Measurements from ENCODE around the gene CCDC90B.
"Not testable (repeated sequence)": the region's sequence is repeated elsewhere in the genome, so short reads cannot be mapped to it uniquely, and the experiment has no call there.

Gene CCDC90B
- total RNA-seq, result 37.1 reads per million, percentile 61 among the genes with 10 or more reads in this experiment

GRCh38 chr11:83285771-83286528, at the start of gene CCDC90B:
Gene CCDC90B, minus strand, starts transcription at chr11:83286367. Its CDS starts 395 bp downstream, at chr11:83285972.
- DNase-seq, result peak; percentile 92

GRCh38 chr11:83335446-83336070, 49.4 kb upstream of the CCDC90B start:
- no peak for DNase-seq

- DNase-seq, result no peak
Measured at GRCh38 chr11:83330303-83330702, 44.1 kb upstream of the CCDC90B start.

- DNase-seq, result no peak
Measured at GRCh38 chr11:83326326-83326725, 40.2 kb upstream of the CCDC90B start.

GRCh38 chr11:83319346-83319745, 33.2 kb upstream of the CCDC90B start:
- DNase-seq, result no peak

- no peak for DNase-seq
Measured at GRCh38 chr11:83318931-83319330, 32.8 kb upstream of the CCDC90B start.

- DNase-seq, result no peak
Measured at GRCh38 chr11:83317757-83318690, 31.9 kb upstream of the CCDC90B start.

GRCh38 chr11:83316897-83317268, 30.7 kb upstream of the CCDC90B start:
- DNase-seq, result not testable (repeated sequence)

- not testable (repeated sequence) for DNase-seq
Measured at GRCh38 chr11:83316143-83316896, 30.2 kb upstream of the CCDC90B start.

- DNase-seq, result no peak
Measured at GRCh38 chr11:83312430-83312829, 26.3 kb upstream of the CCDC90B start.

- DNase-seq, result no peak
Measured at GRCh38 chr11:83311701-83312100, 25.5 kb upstream of the CCDC90B start.

- DNase-seq, result no peak
Measured at GRCh38 chr11:83310718-83311117, 24.6 kb upstream of the CCDC90B start.

GRCh38 chr11:83308536-83308935, 22.4 kb upstream of the CCDC90B start:
- not testable (repeated sequence) for DNase-seq

GRCh38 chr11:83306200-83307080, 20.3 kb upstream of the CCDC90B start:
- no peak for DNase-seq

GRCh38 chr11:83303316-83303715, 17.1 kb upstream of the CCDC90B start:
- DNase-seq, result no peak

- DNase-seq, result no peak
Measured at GRCh38 chr11:83302151-83302550, 16.0 kb upstream of the CCDC90B start.

- DNase-seq, result no peak
Measured at GRCh38 chr11:83299681-83300080, 13.5 kb upstream of the CCDC90B start.

GRCh38 chr11:83294208-83294607, 8.0 kb upstream of the CCDC90B start:
- no peak for DNase-seq

- DNase-seq, result no peak
Measured at GRCh38 chr11:83293457-83293774, 7.2 kb upstream of the CCDC90B start.

GRCh38 chr11:83292709-83293456, 6.7 kb upstream of the CCDC90B start:
- peak; percentile 10 for DNase-seq

GRCh38 chr11:83287631-83288030, 1.5 kb upstream of the CCDC90B start:
- no peak for DNase-seq

Data from effector CD4-positive, alpha-beta T cell (primary cell).